ENCODE data around the gene GANC.

DNA sequence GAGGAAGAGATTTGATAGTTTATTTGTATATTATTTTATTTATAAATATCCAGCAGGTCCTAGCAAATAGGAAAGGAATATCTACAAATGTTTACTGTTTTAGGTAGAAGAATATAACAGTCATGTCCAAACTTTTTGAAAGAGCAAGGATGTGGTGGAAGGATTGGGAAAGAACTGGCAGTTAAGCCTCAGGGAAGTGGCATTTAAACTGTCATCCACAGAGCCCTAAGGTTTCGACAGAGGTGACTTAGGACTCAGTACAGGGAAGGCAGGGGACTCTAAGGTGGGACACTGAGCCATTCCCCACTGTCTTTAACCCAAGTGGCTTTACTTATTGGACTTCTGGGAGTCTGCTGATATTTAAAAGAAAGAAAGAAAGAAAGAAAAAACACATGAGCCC lies 12.0 kb downstream of the GANC start:
- TF ChIP-seq GATA2 (IDR thresholded peaks at IDR 0.05; ENCODE audit: low read depth, low read length) (no peak), GATA3 (IDR thresholded peaks at IDR 0.05; ENCODE audit: low read depth, low read length) (no peak)
